GM19023 (cell line): ENCODE measurements around the gene CDCA3.

ENCODE experiments used
- ATAC-seq: cut with Tn5 transposase; IDR thresholded peaks from one replicate; pipeline ENCODE4 v1.9.1; 2021; ENCODE audit warnings: mild to moderate bottlenecking, moderate library complexity; ENCODE audit not compliant: unreplicated experiment

The CDCA3 gene

GRCh38 chr12:6822426-6823135 is 28.5 kb downstream of the CDCA3 start:
- ATAC-seq: no peak

- ATAC-seq: no peak
These were observed 29.3 kb downstream of the CDCA3 start, which contains the start of gene GPR162 for GRCh38 chr12:6821591-6822425. GPR162 (plus strand) TSS chr12:6821821; CDS start chr12:6823899, 2,078 bp downstream.

GRCh38 chr12:6820166-6820565 is 30.9 kb downstream of the CDCA3 start:
- no peak for ATAC-seq

- no peak for ATAC-seq
These were observed 31.7 kb downstream of the CDCA3 start for GRCh38 chr12:6819106-6820030.

GRCh38 chr12:6818645-6819044 is 32.4 kb downstream of the CDCA3 start:
- no peak for ATAC-seq

- ATAC-seq: no peak
These were observed 32.9 kb downstream of the CDCA3 start for GRCh38 chr12:6818222-6818621.

- ATAC-seq: no peak
These were observed 33.4 kb downstream of the CDCA3 start for GRCh38 chr12:6817662-6818157.

GRCh38 chr12:6817098-6817497 is 34.0 kb downstream of the CDCA3 start:
- ATAC-seq: no peak

- no peak for ATAC-seq
These were observed 34.5 kb downstream of the CDCA3 start for GRCh38 chr12:6816598-6816997.

- ATAC-seq: no peak
These were observed 37.7 kb downstream of the CDCA3 start for GRCh38 chr12:6813363-6813762.

GRCh38 chr12:6810758-6811157 is 40.3 kb downstream of the CDCA3 start:
- ATAC-seq: no peak

GRCh38 chr12:6809056-6809455 is 42.0 kb downstream of the CDCA3 start:
- ATAC-seq: no peak

- ATAC-seq: no peak
These were observed 43.9 kb downstream of the CDCA3 start for GRCh38 chr12:6807170-6807569.

- no peak for ATAC-seq
These were observed 51.9 kb downstream of the CDCA3 start for GRCh38 chr12:6799147-6799546.
